Pancreas (tissue), 10 donors: ENCODE measurements around the gene KCNN2. TPM values are rescaled to one million over a fixed set of nuclear protein-coding genes. Genes with fewer than 3 reads are reported as not detected.

Experiments
- ATAC-seq, 4 donors: fragments of 200-7000 bp; cut with Tn5 transposase; one replicate each; pipeline versions ENCODE4 v1.8.0 to v1.9.1; 2020; ENCODE audit warnings: mild to moderate bottlenecking in 4 of 4, moderate library complexity in 4 of 4
- DNase-seq, 6 donors: peaks; one replicate each; pipeline ENCODE4 v3.0.0-alpha.2; 2020
- FAIRE-seq: peaks from 2 replicates; lab custom pipeline; 2012; peaks lifted over from hg19 to GRCh38; lab: Jason Lieb, UNC
- H3K27ac ChIP-seq, 4 donors: fragments of 200-600 bp; sonication (generic); 1 replicate in 3 of 4; 2 replicates in 1 of 4; pipeline versions ENCODE4 v1.5.0 to v1.8.0; 2020
- H3K27me3 ChIP-seq, 4 donors: fragments of 200-600 bp; one replicate each; pipeline ENCODE4 v1.8.0; 2021
- H3K36me3 ChIP-seq, 3 donors: fragments of 200-600 bp; sonication (generic) in 1 of 3; one replicate each; pipeline versions ENCODE4 v1.5.0 to v1.8.0; 2020 to 2021
- H3K4me1 ChIP-seq, 3 donors: fragments of 200-600 bp; one replicate each; pipeline ENCODE4 v1.8.0; 2021
- H3K4me3 ChIP-seq, 4 donors: fragments of 200-600 bp; sonication (generic) in 2 of 4; one replicate each; pipeline versions ENCODE4 v1.5.0 to v1.8.0; 2020 to 2021
- H3K9me3 ChIP-seq, 4 donors: fragments of 200-600 bp; one replicate each; pipeline ENCODE4 v1.8.0; 2021
- WGBS, 2 donors: extraction: QIAGEN DNeasy Blood & Tissue Kit; methylation state at CpG; one replicate each; pipeline ENCODE4 v1.1.7; 2013; 5-methylcytosine and 5-hydroxymethylcytosine counted together
- intact Hi-C, 3 donors: fragments of 100-400 bp; cut with DNase I; formaldehyde crosslinking; loops; one replicate each; pipeline versions ENCODE4 v1.11.1 to v1.14.2; 2022
- polyA plus RNA-seq, 2 donors: library from polyadenylated mRNA; stranded (reverse); fragments of 200-250 nt; gene quantifications; one replicate each; pipeline ENCODE4 v1.2.3, GENCODE V29; 2013
- total RNA-seq, 6 donors: library from RNA; stranded (reverse); fragmentation: NEBNext Ultra II Directional in 4 of 6; extraction: Animal tissue kit (Norgen Biotek cat#: 25700) in 4 of 6; gene quantifications; one replicate each; pipeline versions ENCODE4 v1.2.1 to v1.2.4, GENCODE V29; 2021 to 2023
- TF ChIP-seq, protein P1 (sequence below), 4 donors: fragments of 200-600 bp; sonication (generic) in 3 of 4; IDR thresholded peaks; one replicate each; pipeline versions ENCODE4 v1.5.0 to v1.8.0; 2021; ENCODE audit warnings: antibody characterized with exemption in 4 of 4
- donor health status: healthy with polysubstance abuse.
- donor health status: DM: no; HTN: no; CAD: no; lungs with moderate emphysema.
- donor health status: DM: no; HTN: no; CAD: no.
- donor health status: control.
- donor health status: control.
- donor health status: Bipolar disorder and iron deficiency.
- donor health status: DM: yes; HTN: yes; CAD: no.
- donor health status: DM: no; HTN: no; CAD: no.
- donor health status: DM: no; HTN: no; CAD: no.
- donor health status: DM: yes; HTN: yes; CAD: no.

Gene KCNN2
- total and polyA plus RNA-seq, 8 donors, result 1.1 to 3.4 (median 2.6) TPM

DNA sequence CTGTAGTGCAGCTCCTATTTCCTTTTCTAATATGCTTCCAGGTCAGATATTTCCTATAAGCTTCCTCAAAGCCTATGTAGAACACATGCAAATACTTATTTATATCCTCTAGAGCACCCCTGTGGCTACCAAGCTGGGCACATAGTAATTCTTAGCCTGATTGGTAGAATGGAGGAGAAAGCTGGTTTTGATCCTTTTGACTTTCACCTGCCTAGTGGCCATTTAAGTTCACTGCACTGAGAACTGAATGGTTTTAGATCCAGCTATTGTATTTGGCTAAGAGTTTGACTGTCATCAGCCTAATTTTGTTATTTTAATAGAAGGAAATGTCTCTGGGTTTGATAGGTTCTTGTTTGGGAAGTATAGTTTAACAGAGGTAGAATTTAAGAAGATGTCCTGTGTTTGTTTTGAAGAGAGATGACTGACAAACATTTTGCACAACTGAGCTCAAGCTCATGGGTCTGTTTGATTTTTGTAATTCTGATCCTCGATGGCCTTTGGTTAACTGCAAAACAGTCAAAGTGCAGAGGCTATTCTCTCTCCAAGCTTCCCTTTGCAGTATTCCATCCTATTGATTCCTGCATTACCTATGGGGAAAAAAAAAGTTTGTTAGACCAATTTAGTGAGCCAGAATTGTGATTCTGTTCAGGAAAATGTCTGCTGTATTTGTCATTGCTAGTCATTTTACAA is 85.4 kb downstream of the KCNN2 start:
- TF ChIP-seq, protein P1, sequence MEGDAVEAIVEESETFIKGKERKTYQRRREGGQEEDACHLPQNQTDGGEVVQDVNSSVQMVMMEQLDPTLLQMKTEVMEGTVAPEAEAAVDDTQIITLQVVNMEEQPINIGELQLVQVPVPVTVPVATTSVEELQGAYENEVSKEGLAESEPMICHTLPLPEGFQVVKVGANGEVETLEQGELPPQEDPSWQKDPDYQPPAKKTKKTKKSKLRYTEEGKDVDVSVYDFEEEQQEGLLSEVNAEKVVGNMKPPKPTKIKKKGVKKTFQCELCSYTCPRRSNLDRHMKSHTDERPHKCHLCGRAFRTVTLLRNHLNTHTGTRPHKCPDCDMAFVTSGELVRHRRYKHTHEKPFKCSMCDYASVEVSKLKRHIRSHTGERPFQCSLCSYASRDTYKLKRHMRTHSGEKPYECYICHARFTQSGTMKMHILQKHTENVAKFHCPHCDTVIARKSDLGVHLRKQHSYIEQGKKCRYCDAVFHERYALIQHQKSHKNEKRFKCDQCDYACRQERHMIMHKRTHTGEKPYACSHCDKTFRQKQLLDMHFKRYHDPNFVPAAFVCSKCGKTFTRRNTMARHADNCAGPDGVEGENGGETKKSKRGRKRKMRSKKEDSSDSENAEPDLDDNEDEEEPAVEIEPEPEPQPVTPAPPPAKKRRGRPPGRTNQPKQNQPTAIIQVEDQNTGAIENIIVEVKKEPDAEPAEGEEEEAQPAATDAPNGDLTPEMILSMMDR (IDR thresholded peaks at IDR 0.05), result peak in 2 of 4 donors; percentile 12 to 19
- WGBS, 2 donors, result 38 to 50% methylated on average over 1 of the region's 1 CpG
- FAIRE-seq (no peak), ATAC-seq (no peak), DNase-seq (no peak)
- Histone ChIP-seq H3K9me3 (no peaks in the 10 kb centered on the region), H3K27ac (no peak overlapping the region), H3K27me3 (no peaks in the 10 kb centered on the region), H3K4me1 (peaks cover 0 to 4% (median 0%) of the 10 kb centered on the region in 3 donors), H3K4me3 (no peak overlapping the region), H3K36me3 (no peaks in the 10 kb centered on the region)
- intact Hi-C loops, result no loop called here

DNA sequence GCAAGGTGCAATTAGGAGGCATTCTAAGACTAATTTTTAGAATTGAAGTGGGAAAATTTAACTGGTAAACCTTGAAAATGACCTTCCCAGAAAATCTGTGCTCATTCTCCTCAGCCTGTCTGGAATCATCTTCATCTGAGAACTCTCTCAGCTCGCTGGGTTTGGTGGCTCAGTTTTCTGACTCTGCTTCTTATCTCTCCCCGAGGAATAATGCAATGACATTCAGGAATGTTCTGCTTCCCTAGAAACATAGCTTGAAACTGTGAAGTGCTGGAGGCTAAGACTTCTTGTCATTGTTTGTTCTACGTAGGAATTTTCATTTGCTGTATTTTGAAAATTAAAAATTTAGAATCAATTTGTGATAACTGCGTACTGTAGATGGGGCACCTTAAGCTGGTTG is 86.6 kb downstream of the KCNN2 start:
- H3K36me3 ChIP-seq, result no peaks in the 10 kb centered on the region
- no peak for ATAC-seq
- TF ChIP-seq, protein P1 (IDR thresholded peaks at IDR 0.05), result no peak
- H3K4me1 ChIP-seq, result peaks cover 0 to 4% (median 0%) of the 10 kb centered on the region in 3 donors
- WGBS, 2 donors, result 57 to 64% methylated on average over 4 of the region's 4 CpGs
- no peak overlapping the region for H3K27ac ChIP-seq
- DNase-seq, result no peak
- FAIRE-seq, result no peak
- H3K4me3 ChIP-seq, result no peak overlapping the region
- no peaks in the 10 kb centered on the region for H3K9me3 ChIP-seq
- intact Hi-C loops, result no loop called here
- H3K27me3 ChIP-seq, result no peaks in the 10 kb centered on the region

DNA sequence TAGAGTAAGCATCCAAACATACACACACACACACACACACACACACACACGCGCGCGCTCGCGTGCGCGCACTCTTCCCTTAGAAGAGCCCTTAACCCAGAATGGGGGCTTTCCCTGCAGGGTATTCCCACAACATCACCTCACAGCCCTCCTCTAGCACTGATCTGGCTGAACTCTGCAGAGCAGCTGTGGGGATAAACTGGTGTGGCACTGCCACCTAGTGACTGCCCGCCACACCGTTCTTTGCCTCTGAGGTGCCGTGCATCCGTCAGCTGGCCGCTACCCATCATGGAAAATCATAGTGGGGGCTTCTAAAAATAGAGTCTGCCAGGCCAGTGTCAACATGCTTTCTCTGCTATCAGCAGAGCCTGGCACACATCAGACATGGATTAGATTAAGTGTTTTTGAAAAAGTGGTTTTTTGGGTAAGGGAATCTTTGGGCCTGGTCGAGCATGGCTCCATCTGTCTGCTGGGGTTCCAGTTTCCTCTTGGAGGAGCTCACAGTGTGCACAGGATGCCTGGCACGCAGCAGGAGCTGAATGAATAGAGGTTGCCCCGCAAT is 88.1 kb downstream of the KCNN2 start:
- TF ChIP-seq, protein P1 (IDR thresholded peaks at IDR 0.05), result peak; percentile 49 to 69 (median 59)
- no peaks in the 10 kb centered on the region for H3K9me3 ChIP-seq
- no peaks in the 10 kb centered on the region for H3K36me3 ChIP-seq
- ATAC-seq, result peak; percentile 99 to 100 (median 100)
- H3K27ac ChIP-seq, result no peak overlapping the region
- no peak for FAIRE-seq
- no peak overlapping the region for H3K4me3 ChIP-seq
- intact Hi-C loops, result loop anchor here in 2 of 3 donors (10.0 kb wide), 2 partner anchors 775 to 835 kb away; no protein-coding TSS in a partner anchor
- peaks cover 0 to 4% (median 0%) of the 10 kb centered on the region in 3 donors for H3K4me1 ChIP-seq
- 4% methylated on average over 16 of the region's 16 CpGs for WGBS, 2 donors
- no peaks in the 10 kb centered on the region for H3K27me3 ChIP-seq
- DNase-seq, result peak; percentile 35 to 74 (median 64)

DNA sequence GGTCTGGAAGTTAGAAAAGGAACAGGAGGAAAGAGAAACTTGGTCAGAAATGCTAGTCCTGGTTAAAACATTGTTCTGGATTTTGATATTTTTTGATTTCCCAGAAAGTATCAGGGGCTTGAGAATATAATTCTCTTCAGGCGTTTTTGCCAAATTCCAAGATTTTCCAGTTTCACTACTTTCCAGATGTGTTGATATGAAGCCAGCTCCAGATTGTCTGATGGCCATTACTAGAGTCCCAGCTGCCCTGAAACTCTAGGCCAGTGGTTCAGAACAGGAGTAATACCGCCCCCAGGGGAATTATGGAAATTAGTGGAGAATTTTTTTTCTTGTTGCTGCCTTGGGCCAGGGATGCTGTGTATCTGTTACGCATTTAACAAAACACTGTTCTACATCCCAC is 88.6 kb downstream of the KCNN2 start:
- intact Hi-C loops, result loop anchor here in 2 of 3 donors (10.0 kb wide), 2 partner anchors 776 to 836 kb away; no protein-coding TSS in a partner anchor
- Histone ChIP-seq H3K4me3 (no peak overlapping the region), H3K27me3 (no peaks in the 10 kb centered on the region), H3K4me1 (peaks cover 0 to 4% (median 0%) of the 10 kb centered on the region in 3 donors), H3K9me3 (no peaks in the 10 kb centered on the region), H3K36me3 (no peaks in the 10 kb centered on the region), H3K27ac (no peak overlapping the region)
- TF ChIP-seq, protein P1 (IDR thresholded peaks at IDR 0.05), result no peak
- peak in 2 of 4 donors; percentile 29 to 40 for ATAC-seq
- 61 to 65% methylated on average over 3 of the region's 3 CpGs for WGBS, 2 donors
- no peak for DNase-seq
- no peak for FAIRE-seq
